HUES64 (cell line): Measurements from ENCODE around the gene CXCR2.

Experiments used
- H3K27ac ChIP-seq: 2 replicates; pipeline ENCODE4 v1.7.0; 2013; ENCODE audit warnings: low read depth, low read length, inconsistent platforms
- H3K27me3 ChIP-seq: 2 replicates; pipeline ENCODE4 v1.6.1; 2013; ENCODE audit warnings: mild to moderate bottlenecking, low read length; ENCODE audit not compliant: insufficient read depth
- H3K36me3 ChIP-seq: 2 replicates; pipeline ENCODE4 v1.6.1; 2013; ENCODE audit warnings: mild to moderate bottlenecking, low read length; ENCODE audit not compliant: insufficient read depth
- H3K4me1 ChIP-seq: 2 replicates; pipeline ENCODE4 v1.6.1; 2013; ENCODE audit warnings: mild to moderate bottlenecking, low read length, moderate library complexity; ENCODE audit not compliant: insufficient read depth
- H3K4me3 ChIP-seq: 2 replicates; pipeline ENCODE4 v1.5.1; 2013; ENCODE audit warnings: mild to moderate bottlenecking, low read length, moderate library complexity
- H3K9ac ChIP-seq: 2 replicates; pipeline ENCODE4 v1.6.1; 2013; ENCODE audit warnings: mild to moderate bottlenecking, low read depth, low read length
- H3K9me3 ChIP-seq: 2 replicates; pipeline ENCODE4 v1.6.1; 2013; ENCODE audit warnings: low read depth, low read length; ENCODE audit not compliant: insufficient read depth
- WGBS: fragments of 150-250, 120-280 bp; methylation state at CpG from one replicate; pipeline ENCODE4 v1.1.7; 2013; ENCODE audit warnings: missing lambda C conversion rate; 5-methylcytosine and 5-hydroxymethylcytosine counted together

CXCR2 gene

GRCh38 chr2:218130822-218131221 lies 5.0 kb downstream of the CXCR2 start:
- no peaks in the 10 kb centered on the region for H3K27me3 ChIP-seq
- H3K9me3 ChIP-seq = no peaks in the 10 kb centered on the region
- no peak overlapping the region for H3K9ac ChIP-seq
- no peak overlapping the region for H3K27ac ChIP-seq
- no peaks in the 10 kb centered on the region for H3K36me3 ChIP-seq
- no peak overlapping the region for H3K4me3 ChIP-seq
- peaks cover 3% of the 10 kb centered on the region; the same call in 1 of the 2 replicates for H3K4me1 ChIP-seq

- no peak overlapping the region for H3K27ac ChIP-seq
- H3K36me3 ChIP-seq = no peaks in the 10 kb centered on the region
- no peaks in the 10 kb centered on the region for H3K27me3 ChIP-seq
- WGBS = 78% methylated on average over 3 of the region's 3 CpGs
- no peak overlapping the region for H3K9ac ChIP-seq
- H3K4me1 ChIP-seq = no peaks in the 10 kb centered on the region
- H3K9me3 ChIP-seq = no peaks in the 10 kb centered on the region
- H3K4me3 ChIP-seq = no peak overlapping the region
Measured at GRCh38 chr2:218137514-218137913, 11.7 kb downstream of the CXCR2 start.

GRCh38 chr2:218138047-218138446 lies 12.2 kb downstream of the CXCR2 start:
- Histone ChIP-seq H3K4me1 (no peaks in the 10 kb centered on the region), H3K4me3 (no peak overlapping the region), H3K27ac (no peak overlapping the region), H3K27me3 (no peaks in the 10 kb centered on the region), H3K36me3 (no peaks in the 10 kb centered on the region), H3K9ac (no peak overlapping the region), H3K9me3 (no peaks in the 10 kb centered on the region)
- 88% methylated on average over 4 of the region's 4 CpGs for WGBS

GRCh38 chr2:218145124-218145523 lies 19.3 kb downstream of the CXCR2 start:
- no peaks in the 10 kb centered on the region for H3K4me1 ChIP-seq
- H3K9me3 ChIP-seq = 0 out of 2 replicates have a peak, but pooled peaks cover 2% of the 10 kb centered on the region
- H3K27me3 ChIP-seq = no peaks in the 10 kb centered on the region
- H3K4me3 ChIP-seq = no peak overlapping the region
- H3K9ac ChIP-seq = no peak overlapping the region
- H3K36me3 ChIP-seq = no peaks in the 10 kb centered on the region
- 76% methylated on average over 3 of the region's 3 CpGs for WGBS
- no peak overlapping the region for H3K27ac ChIP-seq

GRCh38 chr2:218146056-218146455 lies 20.2 kb downstream of the CXCR2 start:
- Histone ChIP-seq H3K27ac (no peak overlapping the region), H3K27me3 (no peaks in the 10 kb centered on the region), H3K9ac (no peak overlapping the region), H3K4me1 (no peaks in the 10 kb centered on the region), H3K36me3 (no peaks in the 10 kb centered on the region), H3K9me3 (0 out of 2 replicates have a peak, but pooled peaks cover 2% of the 10 kb centered on the region), H3K4me3 (no peak overlapping the region)

- 67% methylated on average over 5 of the region's 5 CpGs for WGBS
Measured at GRCh38 chr2:218149098-218149497, 23.3 kb downstream of the CXCR2 start.

GRCh38 chr2:218149848-218150440 lies 24.1 kb downstream of the CXCR2 start:
- Histone ChIP-seq H3K27ac (no peak overlapping the region), H3K36me3 (no peaks in the 10 kb centered on the region), H3K4me3 (no peak overlapping the region), H3K4me1 (no peaks in the 10 kb centered on the region), H3K27me3 (no peaks in the 10 kb centered on the region), H3K9me3 (0 out of 2 replicates have a peak, but pooled peaks cover 2% of the 10 kb centered on the region), H3K9ac (no peak overlapping the region)
- WGBS = 86% methylated on average over 5 of the region's 5 CpGs

More at GRCh38 chr2:218149098-218149497, 23.3 kb downstream of the CXCR2 start:
- H3K9me3 ChIP-seq = 0 out of 2 replicates have a peak, but pooled peaks cover 2% of the 10 kb centered on the region
- H3K36me3 ChIP-seq = no peaks in the 10 kb centered on the region
- no peak overlapping the region for H3K4me3 ChIP-seq
- no peaks in the 10 kb centered on the region for H3K4me1 ChIP-seq
- no peaks in the 10 kb centered on the region for H3K27me3 ChIP-seq
- no peak overlapping the region for H3K27ac ChIP-seq
- H3K9ac ChIP-seq = no peak overlapping the region

- Histone ChIP-seq H3K4me3 (no peak overlapping the region), H3K9me3 (no peaks in the 10 kb centered on the region), H3K9ac (no peak overlapping the region), H3K36me3 (no peaks in the 10 kb centered on the region), H3K27ac (no peak overlapping the region), H3K27me3 (no peaks in the 10 kb centered on the region), H3K4me1 (no peaks in the 10 kb centered on the region)
- WGBS = 95% methylated on average over 8 of the region's 8 CpGs
Measured at GRCh38 chr2:218152172-218152571, 26.3 kb downstream of the CXCR2 start.

- Histone ChIP-seq H3K9me3 (no peaks in the 10 kb centered on the region), H3K4me1 (no peaks in the 10 kb centered on the region), H3K9ac (no peak overlapping the region), H3K27ac (no peak overlapping the region), H3K36me3 (no peaks in the 10 kb centered on the region), H3K4me3 (no peak overlapping the region), H3K27me3 (no peaks in the 10 kb centered on the region)
- WGBS = 84% methylated on average over 1 of the region's 1 CpG
Measured at GRCh38 chr2:218152777-218153176, 26.9 kb downstream of the CXCR2 start.

- Histone ChIP-seq H3K4me1 (no peaks in the 10 kb centered on the region), H3K27me3 (no peaks in the 10 kb centered on the region), H3K36me3 (no peaks in the 10 kb centered on the region), H3K4me3 (no peak overlapping the region), H3K9me3 (no peaks in the 10 kb centered on the region), H3K27ac (no peak overlapping the region), H3K9ac (no peak overlapping the region)
- WGBS = 93% methylated on average over 7 of the region's 7 CpGs
Measured at GRCh38 chr2:218155953-218156479, 30.2 kb downstream of the CXCR2 start.

- H3K36me3 ChIP-seq = no peaks in the 10 kb centered on the region
Measured at GRCh38 chr2:218161644-218162043, 35.8 kb downstream of the CXCR2 start.

GRCh38 chr2:218162814-218163213 lies 37.0 kb downstream of the CXCR2 start:
- Histone ChIP-seq H3K9ac (no peak overlapping the region), H3K4me3 (no peak overlapping the region), H3K27me3 (no peaks in the 10 kb centered on the region), H3K9me3 (no peaks in the 10 kb centered on the region), H3K4me1 (0 out of 2 replicates have a peak, but pooled peaks cover 3% of the 10 kb centered on the region), H3K36me3 (no peaks in the 10 kb centered on the region), H3K27ac (no peak overlapping the region)
- WGBS = 95% methylated on average over 1 of the region's 1 CpG

More at GRCh38 chr2:218161644-218162043, 35.8 kb downstream of the CXCR2 start:
- Histone ChIP-seq H3K4me3 (no peak overlapping the region), H3K9ac (no peak overlapping the region), H3K9me3 (no peaks in the 10 kb centered on the region), H3K27ac (no peak overlapping the region), H3K27me3 (no peaks in the 10 kb centered on the region), H3K4me1 (no peaks in the 10 kb centered on the region)
- WGBS = 80% methylated on average over 2 of the region's 2 CpGs
